Mucosa of rectum (tissue), 2 donors: Measurements from ENCODE around the gene PLXNA4.

Experiments
- H3K27ac ChIP-seq, 2 donors: one replicate each; pipeline ENCODE4 v1.7.0; 2013; ENCODE audit warnings: inconsistent platforms in 2 of 2, low read depth in 2 of 2, low read length in 2 of 2
- H3K27me3 ChIP-seq, 2 donors: one replicate each; pipeline ENCODE4 v1.7.0; 2013; ENCODE audit warnings: low read length in 2 of 2; ENCODE audit not compliant: control insufficient read depth in 2 of 2, insufficient read depth in 2 of 2
- H3K36me3 ChIP-seq, 2 donors: one replicate each; pipeline ENCODE4 v1.7.0; 2013; ENCODE audit warnings: low read length in 2 of 2; ENCODE audit not compliant: control insufficient read depth in 2 of 2, insufficient read depth in 2 of 2
- H3K4me1 ChIP-seq, 2 donors: one replicate each; pipeline ENCODE4 v1.7.0; 2013; ENCODE audit warnings: low read length in 2 of 2, mild to moderate bottlenecking in 1 of 2; ENCODE audit not compliant: control insufficient read depth in 2 of 2, insufficient read depth in 2 of 2
- H3K4me3 ChIP-seq, 2 donors: one replicate each; pipeline ENCODE4 v1.7.0; 2013; ENCODE audit warnings: low read length in 2 of 2
- H3K9ac ChIP-seq, 2 donors: one replicate each; pipeline ENCODE4 v1.7.0; 2013; ENCODE audit warnings: low read length in 2 of 2, low read depth in 1 of 2, mild to moderate bottlenecking in 1 of 2
- H3K9me3 ChIP-seq, 2 donors: one replicate each; pipeline ENCODE4 v1.7.0; 2013; ENCODE audit warnings: low read length in 2 of 2; ENCODE audit not compliant: control insufficient read depth in 2 of 2
- donor health status: healthy.
- donor health status: Normal muscosa, but diverticular disease.

Gene PLXNA4

GRCh38 chr7:132511387-132511786, 64.9 kb downstream of the PLXNA4 start:
- Histone ChIP-seq H3K27me3 (no peaks in the 10 kb centered on the region), H3K9ac (no peak overlapping the region), H3K27ac (no peak overlapping the region), H3K9me3 (no peaks in the 10 kb centered on the region), H3K36me3 (no peaks in the 10 kb centered on the region), H3K4me3 (no peak overlapping the region), H3K4me1 (no peaks in the 10 kb centered on the region)

- H3K9ac ChIP-seq: no peak overlapping the region
- no peaks in the 10 kb centered on the region for H3K4me1 ChIP-seq
- H3K27me3 ChIP-seq: no peaks in the 10 kb centered on the region
- no peaks in the 10 kb centered on the region for H3K36me3 ChIP-seq
- H3K9me3 ChIP-seq: no peaks in the 10 kb centered on the region
- H3K27ac ChIP-seq: no peak overlapping the region
- H3K4me3 ChIP-seq: no peak overlapping the region
These were observed 66.6 kb downstream of the PLXNA4 start for GRCh38 chr7:132509643-132510042.

GRCh38 chr7:132508724-132509353, 67.4 kb downstream of the PLXNA4 start:
- Histone ChIP-seq H3K27ac (no peak overlapping the region), H3K9me3 (no peaks in the 10 kb centered on the region), H3K27me3 (no peaks in the 10 kb centered on the region), H3K4me3 (no peak overlapping the region), H3K4me1 (no peaks in the 10 kb centered on the region), H3K9ac (no peak overlapping the region), H3K36me3 (no peaks in the 10 kb centered on the region)

GRCh38 chr7:132504852-132505251, 71.4 kb downstream of the PLXNA4 start:
- Histone ChIP-seq H3K36me3 (no peaks in the 10 kb centered on the region), H3K4me1 (no peaks in the 10 kb centered on the region), H3K9ac (no peak overlapping the region), H3K9me3 (no peaks in the 10 kb centered on the region), H3K4me3 (no peak overlapping the region), H3K27ac (no peak overlapping the region), H3K27me3 (no peaks in the 10 kb centered on the region)

GRCh38 chr7:132504071-132504470, 72.2 kb downstream of the PLXNA4 start:
- Histone ChIP-seq H3K27me3 (no peaks in the 10 kb centered on the region), H3K9me3 (no peaks in the 10 kb centered on the region), H3K9ac (no peak overlapping the region), H3K4me3 (no peak overlapping the region), H3K36me3 (no peaks in the 10 kb centered on the region), H3K27ac (no peak overlapping the region), H3K4me1 (no peaks in the 10 kb centered on the region)

GRCh38 chr7:132503415-132503814, 72.9 kb downstream of the PLXNA4 start:
- Histone ChIP-seq H3K27ac (no peak overlapping the region), H3K4me3 (no peak overlapping the region), H3K27me3 (no peaks in the 10 kb centered on the region), H3K9ac (no peak overlapping the region), H3K4me1 (no peaks in the 10 kb centered on the region), H3K36me3 (no peaks in the 10 kb centered on the region), H3K9me3 (no peaks in the 10 kb centered on the region)

- Histone ChIP-seq H3K36me3 (no peaks in the 10 kb centered on the region), H3K9ac (no peak overlapping the region), H3K4me3 (no peak overlapping the region), H3K4me1 (no peaks in the 10 kb centered on the region), H3K27me3 (no peaks in the 10 kb centered on the region), H3K9me3 (no peaks in the 10 kb centered on the region), H3K27ac (no peak overlapping the region)
These were observed 74.3 kb downstream of the PLXNA4 start for GRCh38 chr7:132501956-132502355.

- H3K27ac ChIP-seq: no peak overlapping the region
- H3K4me1 ChIP-seq: no peaks in the 10 kb centered on the region
- H3K36me3 ChIP-seq: no peaks in the 10 kb centered on the region
- no peaks in the 10 kb centered on the region for H3K27me3 ChIP-seq
- no peaks in the 10 kb centered on the region for H3K9me3 ChIP-seq
- no peak overlapping the region for H3K4me3 ChIP-seq
- no peak overlapping the region for H3K9ac ChIP-seq
These were observed 75.4 kb downstream of the PLXNA4 start for GRCh38 chr7:132500727-132501440.

- Histone ChIP-seq H3K4me1 (no peaks in the 10 kb centered on the region), H3K9ac (no peak overlapping the region), H3K36me3 (no peaks in the 10 kb centered on the region), H3K4me3 (no peak overlapping the region), H3K27ac (no peak overlapping the region), H3K9me3 (no peaks in the 10 kb centered on the region), H3K27me3 (no peaks in the 10 kb centered on the region)
These were observed 76.8 kb downstream of the PLXNA4 start for GRCh38 chr7:132499487-132499886.

- no peak overlapping the region for H3K4me3 ChIP-seq
- no peaks in the 10 kb centered on the region for H3K36me3 ChIP-seq
- no peak overlapping the region for H3K9ac ChIP-seq
- H3K27ac ChIP-seq: no peak overlapping the region
- H3K9me3 ChIP-seq: no peaks in the 10 kb centered on the region
- H3K27me3 ChIP-seq: no peaks in the 10 kb centered on the region
- H3K4me1 ChIP-seq: no peaks in the 10 kb centered on the region
These were observed 77.2 kb downstream of the PLXNA4 start for GRCh38 chr7:132499065-132499464.
